Measurements from ENCODE around the gene UTS2B. TPM values are rescaled to one million over a fixed set of nuclear protein-coding genes. Genes with fewer than 3 reads are reported as not detected.

The UTS2B gene
- total and polyA plus RNA-seq, 9 of the 15 experiments (the other 6 are each of a cell fraction or from before 2014, with no cell fraction given): 0.06 TPM; not detected in 8

DNA sequence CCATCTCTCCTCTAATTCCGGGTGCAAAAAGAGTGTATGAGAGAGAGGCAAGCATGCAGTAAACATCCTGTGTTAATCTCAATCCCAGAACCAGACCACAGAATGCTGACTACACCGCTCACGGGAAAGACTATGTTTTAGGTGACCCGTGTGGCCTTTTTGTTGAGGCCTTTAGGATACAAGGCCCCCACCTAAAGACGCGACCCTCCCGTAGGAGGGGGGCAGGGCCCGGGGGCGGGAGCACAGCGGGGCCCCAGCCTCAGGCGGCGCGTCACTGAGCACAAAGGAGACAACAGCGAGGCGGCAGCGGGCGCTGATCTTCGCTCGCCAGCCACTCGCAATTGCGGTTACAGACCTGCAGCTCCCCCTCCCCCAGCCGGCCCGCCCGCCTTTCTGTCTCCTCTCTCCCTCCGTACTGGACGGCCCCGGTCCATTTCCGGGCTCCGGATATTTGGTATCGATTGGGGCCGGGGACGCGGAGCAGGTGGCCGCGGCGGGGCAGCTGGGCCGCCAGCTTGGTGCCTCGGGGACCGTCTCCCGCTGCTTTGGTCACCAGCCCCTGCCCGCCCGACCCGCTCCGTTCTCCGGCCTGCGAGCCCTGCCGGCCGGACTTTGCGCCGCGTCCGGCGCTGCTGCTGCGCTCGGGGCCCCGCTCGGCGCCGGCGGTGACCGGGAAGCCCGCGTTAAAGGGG lies 1.2 kb downstream of the UTS2B start, which contains the start of gene CCDC50 (continued):
- TF ChIP-seq CEBPG (CRISPR knock-in tag; IDR thresholded peaks at IDR 0.05) (no peak), CEBPG (tag; conservative IDR thresholded peaks at IDR 0.05 in 1 of 2, IDR thresholded peaks at IDR 0.05 in 1 of 2) (no peak), MTA3 (IDR thresholded peaks at IDR 0.05; ENCODE audit: borderline replicate concordance) (peak; percentile 87), ZNF133 (CRISPR knock-in tag; IDR thresholded peaks at IDR 0.05) (no peak), MIER1 (IDR thresholded peaks at IDR 0.05; ENCODE audit: low read depth) (no peak), XRCC5 (IDR thresholded peaks at IDR 0.05; ENCODE audit: low read depth, low read length) (no peak), ADNP (tag; IDR thresholded peaks at IDR 0.05) (no peak), PHF20 (IDR thresholded peaks at IDR 0.05; ENCODE audit: partially characterized antibody) (no peak), HDAC3 (IDR thresholded peaks at IDR 0.05; ENCODE audit: borderline replicate concordance, partially characterized antibody) (no peak), DNMT1 (IDR thresholded peaks at IDR 0.05) (no peak), RBFOX2 (IDR thresholded peaks at IDR 0.05; ENCODE audit: low read depth, low read length) (peak; percentile 92), SOX6 (IDR thresholded peaks at IDR 0.05) (no peak; the same call in 1 of the 2 replicates), RBM15 (IDR thresholded peaks at IDR 0.05; ENCODE audit: insufficient read depth, low read length) (no peak), ZNF212 (CRISPR knock-in tag; IDR thresholded peaks at IDR 0.05) (no peak), BHLHE40 (IDR thresholded peaks at IDR 0.05; ENCODE audit: low read length) (peak; percentile 20; the same call in 1 of the 2 replicates)
- TF ChIP-seq, protein P1, sequence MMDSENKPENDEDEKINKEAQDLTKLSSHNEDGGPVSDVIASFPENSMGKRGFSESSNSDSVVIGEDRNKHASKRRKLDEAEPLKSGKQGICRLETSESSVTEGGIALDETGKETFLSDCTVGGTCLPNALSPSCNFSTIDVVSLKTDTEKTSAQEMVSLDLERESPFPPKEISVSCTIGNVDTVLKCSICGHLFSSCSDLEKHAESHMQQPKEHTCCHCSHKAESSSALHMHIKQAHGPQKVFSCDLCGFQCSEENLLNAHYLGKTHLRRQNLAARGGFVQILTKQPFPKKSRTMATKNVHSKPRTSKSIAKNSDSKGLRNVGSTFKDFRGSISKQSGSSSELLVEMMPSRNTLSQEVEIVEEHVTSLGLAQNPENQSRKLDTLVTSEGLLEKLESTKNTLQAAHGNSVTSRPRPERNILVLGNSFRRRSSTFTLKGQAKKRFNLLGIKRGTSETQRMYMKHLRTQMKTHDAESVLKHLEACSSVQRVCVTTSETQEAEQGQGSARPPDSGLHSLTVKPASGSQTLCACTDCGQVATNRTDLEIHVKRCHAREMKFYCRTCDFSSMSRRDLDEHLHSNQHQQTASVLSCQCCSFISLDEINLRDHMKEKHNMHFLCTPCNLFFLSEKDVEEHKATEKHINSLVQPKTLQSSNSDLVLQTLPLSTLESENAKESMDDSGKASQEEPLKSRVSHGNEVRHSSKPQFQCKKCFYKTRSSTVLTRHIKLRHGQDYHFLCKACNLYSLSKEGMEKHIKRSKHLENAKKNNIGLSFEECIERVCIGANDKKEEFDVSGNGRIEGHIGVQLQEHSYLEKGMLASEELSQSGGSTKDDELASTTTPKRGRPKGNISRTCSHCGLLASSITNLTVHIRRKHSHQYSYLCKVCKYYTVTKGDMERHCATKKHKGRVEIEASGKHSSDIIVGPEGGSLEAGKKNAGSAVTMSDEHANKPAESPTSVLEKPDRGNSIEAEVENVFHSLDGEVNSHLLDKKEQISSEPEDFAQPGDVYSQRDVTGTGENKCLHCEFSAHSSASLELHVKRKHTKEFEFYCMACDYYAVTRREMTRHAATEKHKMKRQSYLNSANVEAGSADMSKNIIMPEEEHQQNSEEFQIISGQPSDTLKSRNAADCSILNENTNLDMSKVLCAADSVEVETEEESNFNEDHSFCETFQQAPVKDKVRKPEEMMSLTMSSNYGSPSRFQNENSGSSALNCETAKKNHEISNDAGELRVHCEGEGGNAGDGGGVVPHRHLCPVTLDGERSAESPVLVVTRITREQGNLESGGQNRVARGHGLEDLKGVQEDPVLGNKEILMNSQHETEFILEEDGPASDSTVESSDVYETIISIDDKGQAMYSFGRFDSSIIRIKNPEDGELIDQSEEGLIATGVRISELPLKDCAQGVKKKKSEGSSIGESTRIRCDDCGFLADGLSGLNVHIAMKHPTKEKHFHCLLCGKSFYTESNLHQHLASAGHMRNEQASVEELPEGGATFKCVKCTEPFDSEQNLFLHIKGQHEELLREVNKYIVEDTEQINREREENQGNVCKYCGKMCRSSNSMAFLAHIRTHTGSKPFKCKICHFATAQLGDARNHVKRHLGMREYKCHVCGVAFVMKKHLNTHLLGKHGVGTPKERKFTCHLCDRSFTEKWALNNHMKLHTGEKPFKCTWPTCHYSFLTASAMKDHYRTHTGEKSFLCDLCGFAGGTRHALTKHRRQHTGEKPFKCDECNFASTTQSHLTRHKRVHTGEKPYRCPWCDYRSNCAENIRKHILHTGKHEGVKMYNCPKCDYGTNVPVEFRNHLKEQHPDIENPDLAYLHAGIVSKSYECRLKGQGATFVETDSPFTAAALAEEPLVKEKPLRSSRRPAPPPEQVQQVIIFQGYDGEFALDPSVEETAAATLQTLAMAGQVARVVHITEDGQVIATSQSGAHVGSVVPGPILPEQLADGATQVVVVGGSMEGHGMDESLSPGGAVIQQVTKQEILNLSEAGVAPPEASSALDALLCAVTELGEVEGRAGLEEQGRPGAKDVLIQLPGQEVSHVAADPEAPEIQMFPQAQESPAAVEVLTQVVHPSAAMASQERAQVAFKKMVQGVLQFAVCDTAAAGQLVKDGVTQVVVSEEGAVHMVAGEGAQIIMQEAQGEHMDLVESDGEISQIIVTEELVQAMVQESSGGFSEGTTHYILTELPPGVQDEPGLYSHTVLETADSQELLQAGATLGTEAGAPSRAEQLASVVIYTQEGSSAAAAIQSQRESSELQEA (IDR thresholded peaks at IDR 0.05; ENCODE audit: low read depth): peak; percentile 92
- TF ChIP-seq, protein P2, sequence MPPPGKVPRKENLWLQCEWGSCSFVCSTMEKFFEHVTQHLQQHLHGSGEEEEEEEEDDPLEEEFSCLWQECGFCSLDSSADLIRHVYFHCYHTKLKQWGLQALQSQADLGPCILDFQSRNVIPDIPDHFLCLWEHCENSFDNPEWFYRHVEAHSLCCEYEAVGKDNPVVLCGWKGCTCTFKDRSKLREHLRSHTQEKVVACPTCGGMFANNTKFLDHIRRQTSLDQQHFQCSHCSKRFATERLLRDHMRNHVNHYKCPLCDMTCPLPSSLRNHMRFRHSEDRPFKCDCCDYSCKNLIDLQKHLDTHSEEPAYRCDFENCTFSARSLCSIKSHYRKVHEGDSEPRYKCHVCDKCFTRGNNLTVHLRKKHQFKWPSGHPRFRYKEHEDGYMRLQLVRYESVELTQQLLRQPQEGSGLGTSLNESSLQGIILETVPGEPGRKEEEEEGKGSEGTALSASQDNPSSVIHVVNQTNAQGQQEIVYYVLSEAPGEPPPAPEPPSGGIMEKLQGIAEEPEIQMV (tag; conservative IDR thresholded peaks at IDR 0.05; ENCODE audit: low read depth): no peak
- TF ChIP-seq, protein P3, sequence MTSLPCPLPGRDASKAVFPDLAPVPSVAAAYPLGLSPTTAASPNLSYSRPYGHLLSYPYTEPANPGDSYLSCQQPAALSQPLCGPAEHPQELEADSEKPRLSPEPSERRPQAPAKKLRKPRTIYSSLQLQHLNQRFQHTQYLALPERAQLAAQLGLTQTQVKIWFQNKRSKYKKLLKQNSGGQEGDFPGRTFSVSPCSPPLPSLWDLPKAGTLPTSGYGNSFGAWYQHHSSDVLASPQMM (CRISPR knock-in tag; IDR thresholded peaks at IDR 0.05): no peak

Measured in K562 (cell line).